Cardiac fibroblast (primary cell): ENCODE data around the gene PKN1.
A peak's percentile ranks its signal among the peaks of the same experiment; 100 is the strongest.

Experiments used
- DNase-seq, 2 donors: peaks; one replicate each; pipeline versions ENCODE4 v3.0.0 to v3.0.0-alpha.2; 2010; ENCODE audit warnings: low read depth in 2 of 2
- H3K4me3 ChIP-seq, 2 donors: replicated peaks in 1 of 2; 1 replicate in 1 of 2; 2 replicates in 1 of 2; pipeline ENCODE4 v1.5.1; 2011; ENCODE audit warnings: low read depth in 2 of 2, low read length in 2 of 2, mild to moderate bottlenecking in 2 of 2, moderate library complexity in 1 of 2
- CTCF ChIP-seq: IDR thresholded peaks from one replicate; pipeline ENCODE4 v1.5.1; 2011; ENCODE audit warnings: low read depth, mild to moderate bottlenecking, low read length, inconsistent platforms

PKN1 gene

DNA sequence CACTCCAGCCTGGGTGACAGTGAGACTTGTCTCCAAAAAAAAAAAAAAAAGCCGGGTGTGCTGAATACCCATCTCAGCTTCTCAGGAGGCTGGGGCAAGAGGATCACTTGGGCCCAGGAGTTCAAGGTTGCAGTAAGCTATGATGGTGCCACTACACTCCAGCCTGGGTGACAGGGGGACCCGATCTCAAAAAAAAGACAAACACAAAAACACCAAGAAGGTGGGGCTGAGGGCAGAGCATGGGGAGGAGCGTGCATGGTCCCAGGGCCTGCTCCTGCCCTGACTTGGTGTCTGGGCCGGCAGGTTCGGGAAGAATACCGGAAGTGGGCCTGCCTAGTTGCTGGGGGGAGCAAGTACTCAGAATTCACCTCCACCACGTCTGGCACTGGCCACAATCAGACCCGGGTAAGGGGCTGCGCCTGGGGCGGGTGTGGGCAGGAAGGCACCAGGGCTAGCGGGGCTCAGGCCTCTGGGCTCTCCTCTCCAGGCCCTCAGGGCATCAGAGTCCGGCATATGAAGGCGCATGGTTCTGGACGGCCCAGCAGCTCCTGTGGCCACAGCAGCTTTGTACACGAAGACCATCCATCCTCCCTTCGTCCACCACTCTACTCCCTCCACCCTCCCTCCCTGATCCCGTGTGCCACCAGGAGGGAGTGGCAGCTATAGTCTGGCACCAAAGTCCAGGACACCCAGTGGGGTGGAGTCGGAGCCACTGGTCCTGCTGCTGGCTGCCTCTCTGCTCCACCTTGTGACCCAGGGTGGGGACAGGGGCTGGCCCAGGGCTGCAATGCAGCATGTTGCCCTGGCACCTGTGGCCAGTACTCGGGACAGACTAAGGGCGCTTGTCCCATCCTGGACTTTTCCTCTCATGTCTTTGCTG, 25.3 kb upstream of the PKN1 start:
- H3K4me3 ChIP-seq, result no peak overlapping the region
- TF ChIP-seq CTCF, result no peak

DNA sequence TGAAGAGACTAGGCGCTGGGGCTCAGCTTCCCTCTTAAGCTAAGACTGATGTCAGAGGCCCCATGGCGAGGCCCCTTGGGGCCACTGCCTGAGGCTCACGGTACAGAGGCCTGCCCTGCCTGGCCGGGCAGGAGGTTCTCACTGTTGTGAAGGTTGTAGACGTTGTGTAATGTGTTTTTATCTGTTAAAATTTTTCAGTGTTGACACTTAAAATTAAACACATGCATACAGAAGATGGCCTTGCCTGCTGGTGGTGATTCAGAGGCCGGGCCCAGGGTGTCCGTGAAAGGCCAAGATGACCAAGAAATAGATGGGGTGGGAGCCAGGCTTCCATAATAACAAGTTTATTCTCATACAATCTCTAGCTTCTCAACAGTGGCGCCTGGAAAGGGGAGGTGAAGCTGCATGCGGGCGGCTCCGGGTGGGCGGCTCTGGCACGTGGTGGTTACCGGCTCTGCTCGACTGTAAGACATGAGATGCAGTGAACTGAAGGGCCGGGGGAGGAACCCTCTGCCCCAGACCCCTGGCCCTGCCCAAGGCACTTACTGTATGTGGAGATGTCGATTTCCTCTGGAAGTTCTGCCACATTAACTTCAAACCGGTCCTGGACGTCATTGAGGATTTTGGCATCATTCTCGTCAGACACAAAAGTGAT, 24.5 kb upstream of the PKN1 start:
- no peak for TF ChIP-seq CTCF
- DNase-seq, result peak in 1 of 2 donors; percentile 54
- no peak overlapping the region for H3K4me3 ChIP-seq

More for the DNA sequence above, 25.3 kb upstream of the PKN1 start:
- no peak for DNase-seq

- DNase-seq, result no peak
- no peak for TF ChIP-seq CTCF
Measured at GRCh38 chr19:14409146-14410023, 23.7 kb upstream of the PKN1 start.

DNA sequence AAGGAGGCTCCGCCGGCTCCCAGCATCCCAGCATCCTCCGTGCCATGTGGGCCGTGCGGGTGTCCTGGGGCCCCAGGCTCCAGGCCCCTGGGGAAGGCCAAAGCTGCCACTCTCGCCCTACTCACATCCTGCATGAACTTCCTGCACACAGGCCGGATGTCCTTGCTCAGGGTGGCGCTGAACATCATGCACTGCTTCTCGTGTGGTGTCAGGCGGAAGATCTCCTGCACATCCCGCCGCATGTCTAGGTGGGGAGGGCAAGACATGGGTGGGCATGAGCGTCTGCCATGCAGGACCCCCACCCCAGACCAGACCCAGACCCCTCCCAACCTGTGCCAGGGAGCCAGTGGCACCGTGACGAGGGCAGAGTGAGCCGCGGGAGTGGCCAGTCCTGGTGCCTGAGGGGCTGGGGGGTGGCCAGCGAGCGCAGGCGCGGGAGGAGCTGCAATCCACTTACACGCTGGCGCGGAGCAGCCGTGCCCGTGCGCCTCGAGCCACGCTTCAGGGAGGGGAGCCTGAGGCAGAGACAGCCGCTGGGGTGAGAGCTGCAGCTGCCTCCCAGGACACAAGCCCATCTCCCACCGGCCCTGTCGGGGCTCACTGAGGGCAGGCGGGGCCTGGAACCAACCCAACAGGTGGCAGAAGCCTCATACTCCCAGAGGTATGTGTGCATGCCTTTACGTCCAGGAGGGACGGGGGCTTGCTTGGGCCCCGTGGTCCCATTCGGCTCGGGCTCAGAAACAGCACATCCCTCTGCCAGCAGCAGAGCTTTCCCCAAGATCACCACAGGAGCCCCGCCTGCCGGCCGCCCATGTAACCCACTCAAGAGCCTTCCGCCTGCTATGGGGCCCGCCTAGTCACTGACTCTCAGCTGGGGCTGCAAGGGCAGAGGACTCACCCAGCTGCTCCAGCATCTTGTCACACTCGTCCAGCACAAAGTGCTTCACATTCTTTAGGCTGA, 22.7 kb upstream of the PKN1 start:
- DNase-seq, result no peak
- H3K4me3 ChIP-seq, result no peak overlapping the region
- no peak for TF ChIP-seq CTCF

More at GRCh38 chr19:14409146-14410023, 23.7 kb upstream of the PKN1 start:
- no peak overlapping the region for H3K4me3 ChIP-seq

- no peak for TF ChIP-seq CTCF
- DNase-seq, result no peak
- H3K4me3 ChIP-seq, result no peak overlapping the region
Measured at GRCh38 chr19:14411161-14411937, 21.8 kb upstream of the PKN1 start.
